NCI-H2107 treated with DMSO at 0.1 percent for 48 hours (cell line): ENCODE data around the gene MLLT3.
"Not testable (repeated sequence)": the region's sequence is repeated elsewhere in the genome, so short reads cannot be mapped to it uniquely, and the experiment has no call there.

Experiments used
- DNase-seq: peaks from one replicate; lab custom pipeline; 2025; ENCODE audit not compliant: unreplicated experiment; lab: John Stamatoyannopoulos, UW

The MLLT3 gene

DNA sequence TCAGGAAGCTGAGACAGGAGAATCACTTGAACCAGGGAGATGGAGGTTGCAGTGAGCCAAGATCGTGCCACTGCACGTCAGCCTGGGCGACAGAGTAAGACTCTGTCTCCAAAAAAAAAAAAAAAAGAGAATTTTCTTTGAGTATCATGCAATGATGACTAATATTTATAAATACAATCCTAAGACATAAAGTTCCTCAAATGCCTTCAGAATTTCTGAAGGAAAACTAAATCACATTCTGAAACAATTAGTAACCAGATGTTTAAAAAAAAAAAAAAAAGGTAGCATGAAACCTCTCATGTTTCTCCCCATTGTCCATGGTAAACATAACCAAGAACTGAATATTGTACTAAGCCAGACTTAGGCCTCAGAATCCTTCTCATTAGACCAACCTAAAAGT is 23.1 kb downstream of the MLLT3 start:
- DNase-seq = no peak

DNA sequence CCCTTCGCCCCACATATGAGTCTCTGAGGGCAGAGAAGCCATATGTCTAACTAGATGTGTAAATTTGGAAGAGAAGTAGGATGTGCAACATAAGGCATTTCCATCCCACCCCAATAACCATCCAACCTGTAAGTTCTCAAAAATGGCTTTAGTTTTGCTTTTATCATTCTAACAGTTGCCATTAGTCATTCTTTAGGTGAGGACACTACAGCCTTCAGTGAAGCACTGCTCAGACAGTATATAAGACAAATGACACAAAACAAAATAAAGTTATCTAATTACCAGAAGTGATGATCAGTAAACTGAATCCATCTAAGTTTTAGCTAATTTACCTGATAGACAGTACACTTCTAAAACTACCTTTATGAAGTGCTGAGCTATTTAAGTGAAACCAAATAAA is 23.9 kb downstream of the MLLT3 start:
- DNase-seq = no peak

DNA sequence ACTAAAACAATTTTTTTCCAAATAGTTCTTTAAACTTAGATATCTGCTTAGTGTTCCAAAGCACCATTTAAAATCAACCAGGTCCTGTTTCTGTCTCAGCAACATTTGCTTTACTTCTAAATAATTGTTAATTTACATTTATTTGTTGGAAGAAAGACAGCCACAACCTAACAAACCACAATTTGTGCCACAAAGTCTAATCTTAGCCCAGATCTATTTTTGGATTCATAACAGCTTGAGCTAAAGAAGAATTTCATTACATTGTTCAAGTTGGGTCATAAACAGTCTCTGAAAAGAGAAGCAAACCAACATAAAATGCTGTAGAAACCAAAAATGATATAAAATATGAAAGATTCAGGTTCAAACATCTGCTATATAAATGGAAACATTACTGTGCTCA is 24.4 kb downstream of the MLLT3 start:
- no peak for DNase-seq

DNA sequence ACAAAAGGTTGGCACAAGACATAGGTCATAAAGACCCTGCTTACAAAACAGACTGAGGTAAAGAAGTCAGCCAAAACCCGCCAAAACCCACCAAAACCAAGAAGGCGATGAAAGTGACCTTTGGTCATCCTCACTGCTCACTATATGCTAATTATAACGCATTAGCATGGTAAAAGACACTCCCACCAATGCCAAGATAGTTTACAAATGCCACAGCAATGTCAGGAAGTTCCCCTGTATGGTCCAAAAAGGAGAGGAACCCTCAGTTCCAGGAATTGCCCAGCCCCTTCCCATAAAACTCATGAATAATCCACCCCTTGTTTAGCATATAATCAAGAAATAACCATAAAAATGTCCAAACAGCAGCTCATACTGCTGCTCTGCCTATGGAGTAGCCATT is 27.7 kb downstream of the MLLT3 start:
- no peak for DNase-seq

DNA sequence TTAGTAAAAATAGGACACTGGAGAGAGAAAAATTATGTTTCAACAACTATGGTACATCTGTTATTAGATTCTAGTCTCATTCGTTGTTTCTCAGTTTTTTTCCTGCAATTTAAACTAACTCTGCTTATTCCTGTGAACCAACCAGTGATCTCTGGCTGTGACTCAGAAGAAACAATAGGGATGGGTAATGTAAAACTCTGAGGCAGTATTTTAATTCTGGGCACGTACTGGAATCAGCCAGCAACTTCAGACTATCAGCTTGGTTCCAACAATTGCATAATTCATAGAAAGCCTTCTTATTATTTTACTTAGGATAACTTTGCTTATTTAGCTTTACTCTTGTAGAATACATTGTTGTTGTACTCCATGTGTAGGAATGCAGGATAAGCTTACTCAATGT is 28.8 kb downstream of the MLLT3 start:
- no peak for DNase-seq

DNA sequence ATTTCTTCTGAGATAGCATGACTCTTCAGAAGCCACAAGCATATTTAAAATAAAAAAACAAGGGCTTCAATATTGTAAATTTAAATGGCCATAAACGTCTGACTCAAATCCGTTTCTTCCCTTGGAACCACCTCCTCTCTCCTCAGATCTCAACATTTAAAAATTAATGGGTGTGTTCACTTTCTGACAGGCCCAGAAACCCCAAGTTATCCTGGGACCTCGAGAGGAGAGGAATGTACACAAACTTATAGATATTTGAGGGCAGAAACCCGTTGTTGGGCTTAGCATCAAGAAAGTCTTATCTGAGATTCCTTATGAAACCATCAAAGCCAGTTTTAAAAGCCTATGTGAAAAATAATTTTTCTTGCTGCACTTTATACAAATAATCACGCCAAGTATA is 29.2 kb downstream of the MLLT3 start:
- DNase-seq = no peak

DNA sequence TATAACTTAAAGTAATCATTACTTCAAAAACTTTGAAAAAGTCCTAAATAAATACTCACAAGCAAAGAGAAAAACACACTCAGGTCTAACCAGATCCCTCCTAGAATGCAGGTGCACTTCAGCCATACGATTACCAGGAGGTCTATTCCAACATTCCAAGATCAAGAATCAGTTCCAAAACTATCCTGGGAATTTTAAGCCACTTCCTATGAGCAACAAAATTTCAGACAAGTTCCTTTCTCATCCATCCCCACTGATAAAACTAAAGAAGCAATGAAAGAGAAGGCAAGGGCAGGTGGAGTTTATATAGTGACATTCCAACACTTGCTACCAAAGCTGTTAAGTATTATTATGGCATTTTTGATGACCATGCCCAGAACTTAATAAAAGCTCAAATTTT is 29.6 kb downstream of the MLLT3 start:
- no peak for DNase-seq

DNA sequence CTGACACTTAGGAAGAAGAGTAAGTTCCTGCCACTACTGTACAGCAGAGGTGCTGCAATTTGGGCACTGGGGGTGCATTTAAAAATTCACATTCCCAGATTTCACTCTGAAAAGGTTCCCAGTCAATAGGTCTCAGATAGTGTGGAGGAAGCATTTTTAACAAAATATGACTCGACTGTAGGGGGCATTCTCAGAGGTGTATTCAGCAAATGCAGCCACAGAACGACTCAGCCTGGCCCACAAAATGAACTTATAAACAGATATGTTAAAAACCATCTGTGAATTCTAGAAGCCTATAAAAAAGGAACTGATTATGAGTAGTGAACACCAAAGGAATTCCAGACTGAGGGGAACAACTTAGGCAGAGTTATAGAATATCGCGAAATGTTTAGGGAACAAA is 31.1 kb downstream of the MLLT3 start:
- no peak for DNase-seq

DNA sequence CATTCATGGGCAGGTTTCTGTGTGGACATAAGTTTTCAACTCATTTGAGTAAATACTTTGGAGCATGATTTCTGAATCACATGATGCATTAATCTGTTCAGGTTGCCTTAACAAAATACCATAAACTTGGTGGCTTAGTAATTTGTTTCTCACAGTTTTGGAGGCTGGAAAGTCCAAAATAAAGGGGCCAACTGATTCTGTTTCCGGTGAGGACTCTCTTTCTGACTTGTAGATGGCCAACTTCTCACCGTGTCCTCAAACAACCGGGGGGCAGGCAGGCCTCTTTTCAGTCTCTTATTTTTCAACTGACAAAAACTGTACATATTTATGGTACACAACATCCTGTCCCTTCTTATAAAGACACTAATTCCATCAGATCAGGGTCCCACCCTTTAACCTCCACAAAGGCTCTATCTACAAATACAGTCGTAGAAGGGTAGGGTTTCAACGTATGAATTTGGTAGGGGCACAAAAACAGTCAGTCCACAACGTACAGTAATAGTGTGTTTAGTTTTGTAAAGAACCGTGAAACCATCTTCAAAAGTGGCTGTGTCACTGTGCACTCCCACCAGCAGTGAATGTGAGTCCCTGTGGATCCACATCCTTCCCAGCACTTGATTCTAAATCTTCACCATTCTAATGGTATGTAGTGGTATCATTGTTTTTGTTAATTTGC is 37.2 kb downstream of the MLLT3 start:
- DNase-seq = no peak

DNA sequence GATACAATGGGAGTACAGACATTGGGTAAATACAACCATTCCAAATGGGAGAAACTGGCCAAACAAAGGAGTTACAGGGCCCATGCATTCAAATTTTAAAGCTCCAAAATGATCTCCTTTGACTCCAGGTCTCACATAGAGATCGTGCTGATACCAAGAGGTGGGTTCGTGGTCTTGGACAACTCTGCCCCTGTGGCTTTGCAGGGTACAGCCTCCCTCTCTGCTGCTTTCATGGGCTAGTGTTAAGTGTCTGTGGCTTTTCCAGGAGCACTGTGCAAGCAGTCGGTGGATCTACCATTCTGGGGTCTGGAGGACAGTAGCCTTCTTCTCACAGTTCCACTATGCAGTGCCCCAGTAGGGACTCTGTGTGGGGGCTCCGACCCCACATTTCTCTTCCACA is 39.2 kb downstream of the MLLT3 start:
- not testable (repeated sequence) for DNase-seq

DNA sequence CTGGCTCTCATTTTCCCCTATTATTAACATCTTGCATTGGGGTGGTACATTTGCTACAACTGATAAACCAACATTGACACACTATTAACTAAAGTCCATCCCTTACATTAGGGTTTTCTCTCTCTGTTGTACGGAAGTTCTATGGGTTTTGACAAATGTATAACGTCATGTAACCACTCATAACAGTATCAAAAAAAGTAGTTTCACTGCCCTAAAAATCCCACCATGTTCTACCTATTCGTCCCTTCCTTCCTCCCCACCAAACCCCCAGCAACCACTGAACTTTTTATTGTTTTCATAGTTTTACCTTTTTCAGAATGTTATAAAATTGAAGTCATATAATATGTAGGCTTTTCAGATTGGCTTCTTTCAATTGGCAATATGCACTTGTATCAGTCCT is 40.1 kb downstream of the MLLT3 start:
- no peak for DNase-seq

DNA sequence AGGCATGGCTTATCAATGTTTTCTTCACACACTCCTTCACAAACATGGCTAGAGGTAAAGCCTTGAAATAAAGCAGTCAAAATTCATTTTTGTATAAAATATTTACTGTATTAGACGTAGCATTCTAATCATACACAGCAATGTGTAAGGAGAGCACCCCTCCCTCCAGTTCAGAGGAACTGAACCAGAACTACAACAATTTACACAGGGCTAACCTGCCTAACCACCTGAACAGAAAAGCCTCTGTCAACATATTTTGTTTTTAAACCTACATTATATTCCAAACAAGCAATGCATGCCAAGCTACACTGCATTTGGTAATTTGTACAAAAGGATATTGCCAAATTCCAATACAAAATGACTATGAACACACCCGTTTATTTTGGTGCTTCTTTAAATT is 41.6 kb downstream of the MLLT3 start:
- no peak for DNase-seq

DNA sequence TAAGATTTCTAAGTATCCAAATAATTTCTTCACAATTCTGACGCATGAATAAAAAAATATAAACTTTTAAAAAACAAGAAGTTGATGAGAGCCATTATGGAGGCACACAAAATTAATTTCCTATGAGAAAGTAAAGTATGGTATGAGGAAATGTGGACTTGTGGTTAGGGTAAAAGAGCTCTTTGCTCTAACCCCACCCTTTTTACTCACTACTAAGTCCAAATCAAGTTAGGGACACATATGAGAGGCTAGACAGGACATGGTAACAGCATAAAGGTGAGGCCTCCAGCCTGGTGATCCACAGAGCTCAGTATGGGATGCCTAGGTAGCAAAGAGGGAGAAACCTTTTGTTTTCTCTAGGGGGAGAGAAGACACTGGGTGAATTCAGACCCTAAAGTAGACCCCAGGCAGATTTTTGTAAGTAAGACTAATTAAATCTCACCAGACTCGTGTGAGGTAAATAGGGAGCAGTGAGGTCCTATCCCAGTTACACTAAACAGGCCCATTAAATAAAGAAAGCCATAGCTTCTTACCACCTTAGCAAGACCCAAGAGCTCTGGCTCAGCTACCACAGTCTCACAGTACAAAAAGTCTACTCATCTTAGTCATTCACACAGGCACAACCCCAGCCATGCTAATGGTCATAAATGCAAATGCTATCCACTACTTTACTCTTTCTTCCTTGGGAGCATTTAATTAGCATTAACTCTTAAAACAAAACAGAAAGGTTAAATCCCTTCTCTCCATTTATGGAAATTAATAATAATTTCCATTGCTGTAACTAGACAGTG is 42.6 kb downstream of the MLLT3 start:
- DNase-seq = no peak

DNA sequence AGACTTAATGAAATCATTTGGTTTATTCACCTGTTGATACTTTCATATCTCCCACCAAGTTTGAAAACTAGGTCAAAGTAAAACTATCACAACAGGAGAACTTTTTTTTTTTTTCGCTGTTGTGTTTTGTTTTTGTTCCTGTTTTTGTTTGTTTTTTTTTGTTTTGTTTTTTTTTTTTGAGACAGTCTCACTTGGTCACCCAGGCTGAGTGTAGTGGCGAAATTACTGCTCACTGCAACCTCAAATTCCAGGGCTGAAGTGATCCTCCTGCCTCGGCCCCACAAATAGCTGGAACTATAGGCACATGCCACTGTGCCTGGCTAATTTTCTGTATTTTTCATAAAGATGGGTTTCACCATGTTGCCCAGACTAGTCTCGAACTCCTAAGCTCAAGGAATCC is 49.3 kb downstream of the MLLT3 start:
- no peak for DNase-seq

DNA sequence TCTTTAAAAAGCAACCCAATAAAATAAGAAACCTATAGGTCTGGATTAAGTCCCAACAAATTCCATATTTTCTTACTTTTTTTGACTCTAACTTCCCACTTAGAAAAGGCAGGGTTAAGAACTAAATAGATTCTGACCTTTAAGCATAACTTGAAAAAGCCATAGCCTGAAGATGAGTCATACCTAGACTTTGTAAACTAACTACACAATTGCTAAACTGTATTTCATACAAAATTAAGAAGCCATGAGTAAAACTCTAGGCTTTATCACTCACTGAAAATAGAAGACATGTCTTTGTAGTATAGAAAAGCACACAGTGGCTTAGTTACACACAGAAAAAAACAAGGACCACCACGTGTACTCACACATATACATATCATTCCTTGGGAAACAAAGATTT is 51.5 kb downstream of the MLLT3 start:
- DNase-seq = no peak

DNA sequence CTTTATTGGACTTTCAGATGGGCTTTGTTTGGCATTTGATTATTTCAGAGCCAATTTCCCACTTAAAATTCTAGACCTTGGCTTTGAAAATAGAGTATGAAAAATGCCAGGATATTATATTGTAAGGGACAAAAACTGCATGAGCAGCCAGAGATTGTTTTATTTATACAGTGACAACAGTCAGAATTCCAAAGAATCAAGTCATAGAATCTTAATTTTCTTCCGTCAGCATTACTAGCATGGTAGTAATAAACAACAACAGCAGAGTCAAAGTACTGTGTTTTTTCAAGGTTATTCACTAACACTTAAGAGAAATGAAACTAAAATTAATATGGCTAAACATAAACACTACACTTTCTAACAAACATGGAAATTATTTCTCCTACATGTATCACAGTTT is 52.2 kb downstream of the MLLT3 start:
- no peak for DNase-seq

DNA sequence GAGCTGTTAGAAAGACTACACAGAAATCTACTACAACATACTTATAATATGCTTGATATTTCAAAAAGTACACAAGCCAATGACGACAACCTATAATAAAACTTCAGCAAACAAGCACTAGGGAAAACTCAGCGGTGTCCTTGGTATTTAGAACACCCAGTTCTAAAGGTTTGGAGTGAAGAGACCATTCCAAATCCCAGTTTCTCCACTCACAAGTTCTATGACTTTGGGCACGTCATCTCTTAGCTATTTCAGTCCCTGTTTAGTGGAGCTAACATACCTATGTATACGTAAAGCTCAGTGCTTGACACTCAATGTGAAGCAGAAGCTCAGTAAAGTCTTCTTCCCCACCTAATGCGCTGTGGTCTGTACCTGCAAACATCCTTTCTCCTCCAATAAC is 52.8 kb downstream of the MLLT3 start:
- DNase-seq = no peak

DNA sequence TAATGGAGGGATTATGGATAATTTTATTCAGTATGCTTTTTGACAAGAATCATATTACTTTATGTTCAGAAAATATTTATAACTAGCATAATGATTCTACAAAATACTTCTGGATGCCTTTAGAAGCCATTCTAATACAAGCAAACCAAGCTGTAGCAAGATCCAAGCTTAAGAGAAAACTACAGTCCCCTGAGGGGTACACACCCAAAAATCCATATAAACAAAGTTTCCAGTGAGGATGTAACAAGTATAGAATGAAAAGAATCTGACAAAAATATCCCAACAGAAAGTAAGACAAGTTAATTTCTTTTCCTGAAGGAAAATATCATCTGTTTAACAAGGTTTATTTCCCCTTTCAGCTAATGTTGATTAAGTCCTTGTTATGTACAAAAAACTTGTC is 53.9 kb downstream of the MLLT3 start:
- DNase-seq = no peak

DNA sequence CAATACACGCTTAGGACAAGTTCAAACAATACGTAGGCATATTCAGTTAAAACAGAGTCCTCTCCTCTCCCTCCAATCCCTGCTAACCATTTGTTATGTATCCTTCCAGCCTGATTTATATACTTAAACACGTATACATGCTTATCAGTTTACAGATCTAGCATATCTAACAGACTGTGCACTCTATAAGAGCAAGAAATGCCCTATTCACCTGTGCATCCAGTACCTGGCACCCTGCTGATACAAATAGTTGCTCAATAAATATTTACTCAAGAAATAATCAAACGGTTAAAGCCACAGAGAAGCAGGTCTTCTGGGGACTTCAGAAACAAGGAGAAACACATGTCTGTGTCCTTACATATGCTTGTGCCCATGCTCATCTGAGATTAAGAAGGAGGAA is 55.9 kb downstream of the MLLT3 start:
- no peak for DNase-seq

DNA sequence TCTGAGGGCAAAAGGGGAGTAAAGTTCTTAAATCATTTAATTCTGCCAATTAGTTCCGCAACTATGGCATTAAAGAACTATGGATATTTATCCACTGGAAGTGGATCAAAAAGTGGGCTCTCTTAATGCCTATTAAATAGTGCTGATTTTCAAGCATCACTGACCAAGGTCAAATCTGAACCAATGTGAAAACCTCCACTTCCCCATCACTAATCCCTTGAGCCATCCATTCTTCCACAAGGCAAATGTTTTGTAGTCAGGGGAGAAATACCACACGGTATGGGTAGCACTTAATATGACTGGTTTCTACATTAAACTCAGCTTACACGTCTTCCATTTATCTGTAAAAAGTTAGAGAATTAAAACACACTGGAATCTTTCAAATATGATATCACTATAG is 57.6 kb downstream of the MLLT3 start:
- DNase-seq = no peak

DNA sequence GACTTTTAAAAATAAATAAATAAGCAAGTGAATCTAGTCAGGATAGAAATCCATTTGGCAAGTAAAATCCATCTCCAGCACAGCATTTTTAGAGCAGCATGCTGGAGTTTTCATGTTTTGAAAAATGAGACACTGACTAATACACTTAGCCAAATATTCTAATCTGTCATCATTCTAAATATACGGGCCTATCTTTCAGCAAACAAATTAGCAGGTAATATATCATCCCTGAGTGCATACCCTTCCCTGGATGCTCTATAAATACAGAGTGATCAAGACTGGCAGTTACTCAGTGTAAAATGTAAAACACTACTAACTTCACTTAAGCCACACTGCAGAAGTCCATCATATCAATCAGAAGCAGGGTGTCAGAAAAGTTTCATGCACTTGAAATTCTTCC is 58.4 kb downstream of the MLLT3 start:
- no peak for DNase-seq

DNA sequence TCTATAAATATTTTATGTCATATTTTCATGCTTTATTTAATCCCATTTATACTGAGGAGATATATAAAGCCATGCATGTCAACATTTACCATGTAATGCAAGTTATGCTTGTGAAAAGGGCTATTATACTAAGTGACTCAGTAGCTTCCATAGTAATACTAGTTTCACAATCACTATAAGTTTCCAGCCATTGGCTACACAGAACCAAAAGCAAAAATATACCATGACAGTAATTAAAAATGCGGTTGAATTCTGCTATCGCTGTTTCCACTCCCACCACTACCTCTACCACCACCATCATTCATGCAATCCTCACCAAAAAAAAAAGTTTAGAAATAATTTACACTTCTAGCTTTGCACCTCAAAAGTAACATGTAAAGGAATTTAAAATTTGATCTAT is 60.2 kb downstream of the MLLT3 start:
- DNase-seq = no peak

DNA sequence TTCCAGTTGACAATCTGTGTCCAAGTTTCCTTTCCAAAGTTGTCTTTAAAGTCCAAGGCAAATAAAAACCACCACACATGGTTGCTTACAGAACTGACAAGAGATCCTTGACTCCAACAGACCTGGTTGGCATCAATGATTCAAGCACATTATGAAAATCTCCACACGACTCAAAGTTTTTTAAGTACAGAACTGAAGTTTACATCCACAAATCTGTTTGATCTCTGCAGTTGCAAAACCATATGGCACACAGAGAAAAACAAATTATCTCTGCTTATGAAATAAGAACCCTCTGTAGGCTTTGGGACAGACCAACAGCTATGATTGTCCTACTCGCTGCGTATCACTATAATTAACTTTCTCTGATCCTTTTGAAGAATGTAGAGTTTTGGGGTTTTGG is 60.8 kb downstream of the MLLT3 start:
- no peak for DNase-seq
